SK-N-SH treated with all-trans-retinoic acid at 6 μM for 48 hours (cell line): Measurements from ENCODE around the gene CLSTN3.

Experiments
- ATAC-seq: fragments of 200-7000 bp; cut with Tn5 transposase; 3 replicates; pipeline ENCODE4 v1.9.1; 2020; ENCODE audit warnings: mild to moderate bottlenecking, moderate library complexity
- ARNTL ChIP-seq: fragments of 450-650 bp; formaldehyde crosslinking; IDR thresholded peaks from 2 replicates; pipeline ENCODE4 v1.5.0; 2020; ENCODE audit warnings: low read depth, mild to moderate bottlenecking, moderate library complexity, borderline replicate concordance
- BACH2 ChIP-seq: fragments of 250-450 bp; sonication (Bioruptor Pico); IDR thresholded peaks from 2 replicates; pipeline ENCODE4 v1.9.0; 2021; ENCODE audit warnings: mild to moderate bottlenecking, borderline replicate concordance
- CSDC2 ChIP-seq: fragments of 250-450 bp; sonication (Bioruptor Pico); IDR thresholded peaks from 2 replicates; pipeline ENCODE4 v1.5.0; 2020; ENCODE audit warnings: mild to moderate bottlenecking, moderate library complexity
- ESRRG ChIP-seq: fragments of 250-450 bp; sonication (Bioruptor Pico); IDR thresholded peaks from 2 replicates; pipeline ENCODE4 v1.6.1; 2021; ENCODE audit warnings: mild to moderate bottlenecking
- GLIS3 ChIP-seq: fragments of 250-450 bp; sonication (Bioruptor Pico); IDR thresholded peaks from 2 replicates; pipeline ENCODE4 v1.5.0; 2020; ENCODE audit warnings: mild to moderate bottlenecking, moderate library complexity
- OSR1 ChIP-seq: fragments of 250-450 bp; sonication (Bioruptor Pico); IDR thresholded peaks from 2 replicates; pipeline ENCODE4 v1.8.0; 2022; ENCODE audit warnings: moderate library complexity, mild to moderate bottlenecking, inconsistent platforms
- RARB ChIP-seq: fragments of 250-450 bp; sonication (Bioruptor Pico); IDR thresholded peaks from 2 replicates; pipeline ENCODE4 v1.8.0; 2021; ENCODE audit warnings: mild to moderate bottlenecking, moderate library complexity
- SNAI2 ChIP-seq: fragments of 250-450 bp; sonication (Bioruptor Pico); IDR thresholded peaks from 2 replicates; pipeline ENCODE4 v1.5.0; 2020; ENCODE audit warnings: mild to moderate bottlenecking, moderate library complexity
- TCF4 ChIP-seq: fragments of 250-450 bp; sonication (Bioruptor Pico); IDR thresholded peaks from 2 replicates; pipeline ENCODE4 v1.8.0; 2021; ENCODE audit warnings: mild to moderate bottlenecking, moderate library complexity, borderline replicate concordance
- TOX ChIP-seq: fragments of 250-450 bp; sonication (Bioruptor Pico); IDR thresholded peaks from 2 replicates; pipeline ENCODE4 v1.8.0; 2021; ENCODE audit warnings: mild to moderate bottlenecking, moderate library complexity, borderline replicate concordance
- TSHZ2 ChIP-seq: fragments of 250-450 bp; sonication (Bioruptor Pico); IDR thresholded peaks from 2 replicates; pipeline ENCODE4 v1.5.0; 2020; ENCODE audit warnings: mild to moderate bottlenecking, moderate library complexity
- ZC3H10 ChIP-seq: fragments of 250-450 bp; sonication (Bioruptor Pico); IDR thresholded peaks from 2 replicates; pipeline ENCODE4 v1.5.1; 2021; ENCODE audit warnings: mild to moderate bottlenecking, moderate library complexity
- ZFP3 ChIP-seq: fragments of 250-450 bp; sonication (Bioruptor Pico); IDR thresholded peaks from 2 replicates; pipeline ENCODE4 v1.5.0; 2020; ENCODE audit warnings: mild to moderate bottlenecking, moderate library complexity
- ZFP30 ChIP-seq: fragments of 450-650 bp; formaldehyde crosslinking; IDR thresholded peaks from 2 replicates; pipeline ENCODE4 v1.5.0; 2022; ENCODE audit warnings: mild to moderate bottlenecking, moderate library complexity
- ZNF565 ChIP-seq: fragments of 450-650 bp; formaldehyde crosslinking; conservative IDR thresholded peaks from 2 replicates; pipeline ENCODE4 v1.5.0; 2020; ENCODE audit warnings: low read depth, mild to moderate bottlenecking, moderate library complexity
- ZNF70 ChIP-seq: fragments of 450-650 bp; formaldehyde crosslinking; IDR thresholded peaks from 2 replicates; pipeline ENCODE4 v1.5.0; 2020; ENCODE audit warnings: mild to moderate bottlenecking, moderate library complexity
- ZNF8 ChIP-seq: fragments of 450-650 bp; formaldehyde crosslinking; IDR thresholded peaks from 2 replicates; pipeline ENCODE4 v1.5.0; 2020; ENCODE audit warnings: mild to moderate bottlenecking, moderate library complexity
- TF ChIP-seq, protein P1 (sequence below): fragments of 250-450 bp; sonication (Bioruptor Pico); IDR thresholded peaks from 2 replicates; pipeline ENCODE4 v1.5.1; 2021; ENCODE audit warnings: mild to moderate bottlenecking, moderate library complexity
- TF ChIP-seq, protein P2 (sequence below): fragments of 250-450 bp; sonication (Bioruptor Pico); IDR thresholded peaks from 2 replicates; pipeline ENCODE4 v1.8.0; 2020; ENCODE audit warnings: mild to moderate bottlenecking, moderate library complexity, borderline replicate concordance
- TF ChIP-seq, protein P3 (sequence below): fragments of 250-450 bp; sonication (Bioruptor Pico); IDR thresholded peaks from 2 replicates; pipeline ENCODE4 v1.5.1; 2020; ENCODE audit warnings: low read depth, mild to moderate bottlenecking, moderate library complexity

Gene CLSTN3

DNA sequence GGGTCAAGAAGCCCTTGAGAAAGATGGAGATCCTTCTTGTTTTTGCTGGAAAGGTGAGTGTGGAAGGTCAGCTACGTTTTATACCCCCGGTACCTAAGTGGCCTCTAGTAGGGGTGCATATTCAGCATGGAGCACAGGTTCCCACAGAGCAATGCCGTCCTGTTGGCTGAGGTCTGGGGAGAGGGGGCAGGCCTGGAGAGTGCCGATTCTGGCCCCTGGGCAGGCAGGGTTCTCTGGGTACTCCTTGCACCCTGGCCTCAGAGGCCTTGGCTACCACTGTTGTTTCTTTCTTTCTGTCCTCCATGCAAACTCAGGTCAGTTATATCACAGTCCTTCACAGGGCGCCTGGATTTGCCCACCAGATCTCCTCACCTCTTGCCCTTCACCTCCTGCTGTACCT is 10.0 kb upstream of the CLSTN3 start (continued):
- no peak for TF ChIP-seq RARB (CRISPR knock-in tag)
- TF ChIP-seq TSHZ2 (CRISPR knock-in tag), result no peak

DNA sequence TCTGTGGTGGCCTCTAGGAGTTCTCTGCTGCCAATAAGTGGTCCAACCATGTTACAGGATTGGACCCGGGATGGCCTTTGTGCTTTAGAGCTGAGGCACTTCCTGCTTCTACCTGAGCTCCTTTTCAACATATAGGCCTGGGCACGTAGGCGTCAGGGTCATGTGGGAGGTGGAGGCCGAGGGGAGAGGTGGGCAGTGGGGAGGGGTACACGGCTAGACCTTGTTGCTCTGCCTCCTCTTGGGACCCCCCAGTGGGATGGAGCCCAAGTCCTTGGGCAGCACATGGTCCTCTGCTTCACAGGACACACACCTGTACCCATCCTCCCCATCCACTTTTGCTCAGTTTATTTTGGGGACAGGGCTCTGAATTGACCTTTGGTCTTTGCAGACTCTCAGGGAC is 8.8 kb upstream of the CLSTN3 start:
- TF ChIP-seq, protein P1, sequence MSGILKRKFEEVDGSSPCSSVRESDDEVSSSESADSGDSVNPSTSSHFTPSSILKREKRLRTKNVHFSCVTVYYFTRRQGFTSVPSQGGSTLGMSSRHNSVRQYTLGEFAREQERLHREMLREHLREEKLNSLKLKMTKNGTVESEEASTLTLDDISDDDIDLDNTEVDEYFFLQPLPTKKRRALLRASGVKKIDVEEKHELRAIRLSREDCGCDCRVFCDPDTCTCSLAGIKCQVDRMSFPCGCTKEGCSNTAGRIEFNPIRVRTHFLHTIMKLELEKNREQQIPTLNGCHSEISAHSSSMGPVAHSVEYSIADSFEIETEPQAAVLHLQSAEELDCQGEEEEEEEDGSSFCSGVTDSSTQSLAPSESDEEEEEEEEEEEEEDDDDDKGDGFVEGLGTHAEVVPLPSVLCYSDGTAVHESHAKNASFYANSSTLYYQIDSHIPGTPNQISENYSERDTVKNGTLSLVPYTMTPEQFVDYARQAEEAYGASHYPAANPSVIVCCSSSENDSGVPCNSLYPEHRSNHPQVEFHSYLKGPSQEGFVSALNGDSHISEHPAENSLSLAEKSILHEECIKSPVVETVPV, result no peak
- TF ChIP-seq OSR1 (CRISPR knock-in tag), result no peak
- no peak for TF ChIP-seq SNAI2 (CRISPR knock-in tag)
- TF ChIP-seq ZC3H10 (CRISPR knock-in tag), result no peak
- TF ChIP-seq ZNF8 (CRISPR knock-in tag), result no peak
- ATAC-seq, result no peak

DNA sequence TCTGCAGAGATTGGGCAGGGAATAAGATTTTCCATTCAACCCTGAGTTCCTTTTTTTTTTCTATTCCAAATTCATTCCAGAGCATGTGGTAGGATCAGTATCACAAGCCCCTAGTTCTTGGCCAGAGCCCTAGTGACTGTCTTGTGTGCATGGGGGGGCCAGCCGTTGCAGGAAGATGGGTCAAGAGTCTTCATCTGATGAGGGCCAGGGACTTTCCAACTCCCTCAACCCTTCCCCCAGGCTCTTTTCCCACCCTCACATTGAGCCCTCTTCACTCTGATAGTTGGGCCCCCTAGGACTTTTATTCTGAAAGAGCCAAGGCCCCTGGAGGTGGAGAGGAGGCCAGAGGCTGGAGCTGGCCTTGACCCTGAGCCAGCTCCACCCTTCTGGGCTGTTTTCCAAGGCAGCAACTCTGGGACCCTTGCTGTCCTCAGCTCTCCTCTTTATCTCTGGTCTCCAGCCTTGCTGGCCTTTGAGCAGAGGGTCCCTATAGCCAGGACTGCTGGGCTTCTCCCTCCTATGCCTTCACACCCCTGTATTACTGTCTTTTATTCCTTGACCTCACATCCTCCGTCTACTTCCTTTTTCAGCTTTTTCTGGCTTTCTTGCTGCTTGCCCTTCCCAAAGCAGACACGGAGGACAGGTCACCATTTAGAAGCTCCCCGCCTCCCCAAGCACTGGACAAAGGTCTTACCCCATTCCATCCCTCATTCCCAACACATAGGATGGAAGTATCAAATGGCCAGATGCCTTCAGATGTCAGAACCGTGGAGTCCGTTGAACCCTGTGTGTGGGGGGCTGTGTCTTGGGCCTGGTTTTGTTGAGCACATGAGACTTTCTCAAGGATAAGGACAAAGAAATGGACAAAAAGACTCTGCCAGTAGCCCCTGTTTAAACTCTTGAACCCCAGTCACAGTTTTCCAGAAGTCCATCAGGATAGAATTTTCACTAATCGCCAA is 7.1 kb upstream of the CLSTN3 start:
- ATAC-seq, result no peak
- TF ChIP-seq ZC3H10 (CRISPR knock-in tag) (no peak), RARB (CRISPR knock-in tag) (no peak), ARNTL (CRISPR knock-in tag) (no peak), CSDC2 (no peak), GLIS3 (CRISPR knock-in tag) (no peak), ZFP30 (CRISPR knock-in tag) (no peak), ZNF565 (CRISPR knock-in tag) (no peak), TCF4 (CRISPR knock-in tag) (no peak), OSR1 (CRISPR knock-in tag) (no peak), ZFP3 (CRISPR knock-in tag) (no peak), ZNF70 (CRISPR knock-in tag) (no peak), TOX (CRISPR knock-in tag) (no peak), BACH2 (no peak), SNAI2 (CRISPR knock-in tag) (no peak), TSHZ2 (CRISPR knock-in tag) (no peak), ESRRG (no peak)
- TF ChIP-seq, protein P2, sequence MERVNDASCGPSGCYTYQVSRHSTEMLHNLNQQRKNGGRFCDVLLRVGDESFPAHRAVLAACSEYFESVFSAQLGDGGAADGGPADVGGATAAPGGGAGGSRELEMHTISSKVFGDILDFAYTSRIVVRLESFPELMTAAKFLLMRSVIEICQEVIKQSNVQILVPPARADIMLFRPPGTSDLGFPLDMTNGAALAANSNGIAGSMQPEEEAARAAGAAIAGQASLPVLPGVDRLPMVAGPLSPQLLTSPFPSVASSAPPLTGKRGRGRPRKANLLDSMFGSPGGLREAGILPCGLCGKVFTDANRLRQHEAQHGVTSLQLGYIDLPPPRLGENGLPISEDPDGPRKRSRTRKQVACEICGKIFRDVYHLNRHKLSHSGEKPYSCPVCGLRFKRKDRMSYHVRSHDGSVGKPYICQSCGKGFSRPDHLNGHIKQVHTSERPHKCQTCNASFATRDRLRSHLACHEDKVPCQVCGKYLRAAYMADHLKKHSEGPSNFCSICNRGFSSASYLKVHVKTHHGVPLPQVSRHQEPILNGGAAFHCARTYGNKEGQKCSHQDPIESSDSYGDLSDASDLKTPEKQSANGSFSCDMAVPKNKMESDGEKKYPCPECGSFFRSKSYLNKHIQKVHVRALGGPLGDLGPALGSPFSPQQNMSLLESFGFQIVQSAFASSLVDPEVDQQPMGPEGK (CRISPR knock-in tag), result no peak
- TF ChIP-seq, protein P1, result no peak
- TF ChIP-seq, protein P3, sequence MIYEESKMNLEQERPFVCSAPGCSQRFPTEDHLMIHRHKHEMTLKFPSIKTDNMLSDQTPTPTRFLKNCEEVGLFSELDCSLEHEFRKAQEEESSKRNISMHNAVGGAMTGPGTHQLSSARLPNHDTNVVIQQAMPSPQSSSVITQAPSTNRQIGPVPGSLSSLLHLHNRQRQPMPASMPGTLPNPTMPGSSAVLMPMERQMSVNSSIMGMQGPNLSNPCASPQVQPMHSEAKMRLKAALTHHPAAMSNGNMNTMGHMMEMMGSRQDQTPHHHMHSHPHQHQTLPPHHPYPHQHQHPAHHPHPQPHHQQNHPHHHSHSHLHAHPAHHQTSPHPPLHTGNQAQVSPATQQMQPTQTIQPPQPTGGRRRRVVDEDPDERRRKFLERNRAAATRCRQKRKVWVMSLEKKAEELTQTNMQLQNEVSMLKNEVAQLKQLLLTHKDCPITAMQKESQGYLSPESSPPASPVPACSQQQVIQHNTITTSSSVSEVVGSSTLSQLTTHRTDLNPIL (CRISPR knock-in tag), result no peak
